Measurements from ENCODE around the gene HSPA12A.

HSPA12A gene

GRCh38 chr10:116771101-116771958 is 29.0 kb upstream of the HSPA12A start:
- no peak for DNase-seq

DNA sequence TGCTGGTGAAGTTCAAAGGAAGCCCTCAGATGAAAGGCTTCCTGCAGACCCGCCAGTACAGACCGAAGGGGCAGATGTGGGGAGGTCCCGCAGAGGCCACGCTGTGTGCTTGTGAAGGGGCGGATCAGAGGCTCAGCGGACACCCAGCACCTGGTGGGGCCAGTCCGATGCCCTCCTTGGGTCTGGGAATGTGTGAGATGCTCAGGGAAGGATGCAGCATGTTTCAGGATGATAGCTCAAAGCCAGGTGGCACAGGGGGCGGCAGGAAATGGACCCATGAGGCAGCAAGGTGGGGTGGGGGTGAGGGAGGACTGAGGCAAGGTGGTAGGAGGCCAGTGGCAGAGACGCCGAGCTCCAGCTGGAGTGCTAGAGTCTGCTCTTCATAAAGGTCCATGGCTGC is 27.9 kb upstream of the HSPA12A start:
- DNase-seq = no peak

- DNase-seq = no peak
These were observed 27.4 kb upstream of the HSPA12A start for GRCh38 chr10:116769791-116770190.

- no peak for DNase-seq
These were observed 27.0 kb upstream of the HSPA12A start for GRCh38 chr10:116769368-116769767.

GRCh38 chr10:116768786-116769185 is 26.4 kb upstream of the HSPA12A start:
- no peak for DNase-seq

DNA sequence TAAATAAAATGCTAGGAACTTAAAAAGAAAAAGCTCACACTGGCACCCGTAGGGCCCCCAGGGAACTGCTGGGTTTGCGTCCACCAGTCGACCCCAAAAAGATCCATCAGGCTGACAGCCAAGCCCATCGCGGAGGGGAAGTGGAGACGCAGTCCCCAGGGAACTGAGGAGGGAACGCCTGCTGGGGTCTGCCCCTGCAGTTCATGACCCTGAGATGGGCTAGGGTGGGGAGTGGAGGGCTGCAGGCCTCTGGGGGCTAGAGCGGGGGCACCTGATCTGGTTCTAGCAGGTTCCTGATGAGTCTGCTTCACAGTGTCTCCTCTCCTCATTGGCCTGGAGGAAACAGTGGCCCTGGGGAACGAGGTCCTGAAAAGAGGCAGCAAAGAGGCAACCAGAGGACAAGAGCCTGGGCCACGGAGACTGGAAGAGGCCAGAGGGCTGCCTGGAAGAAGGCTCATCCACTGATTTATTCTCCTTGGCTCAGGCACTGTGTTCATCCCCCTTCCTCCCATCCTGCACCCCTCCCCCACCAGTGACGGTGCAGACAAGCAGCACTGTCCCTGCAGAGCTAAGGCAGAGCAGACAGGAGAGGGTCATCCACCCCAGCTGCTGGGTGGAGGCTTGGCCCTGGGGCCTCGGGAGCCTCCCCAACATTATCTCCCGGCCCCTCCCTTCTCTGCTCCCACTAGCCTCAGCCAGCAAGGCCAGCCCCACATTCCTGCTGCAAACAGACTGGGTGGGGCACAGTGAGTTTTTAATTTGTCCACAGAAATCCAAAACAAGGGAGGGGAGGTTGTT is 24.7 kb upstream of the HSPA12A start:
- no peak for DNase-seq

DNA sequence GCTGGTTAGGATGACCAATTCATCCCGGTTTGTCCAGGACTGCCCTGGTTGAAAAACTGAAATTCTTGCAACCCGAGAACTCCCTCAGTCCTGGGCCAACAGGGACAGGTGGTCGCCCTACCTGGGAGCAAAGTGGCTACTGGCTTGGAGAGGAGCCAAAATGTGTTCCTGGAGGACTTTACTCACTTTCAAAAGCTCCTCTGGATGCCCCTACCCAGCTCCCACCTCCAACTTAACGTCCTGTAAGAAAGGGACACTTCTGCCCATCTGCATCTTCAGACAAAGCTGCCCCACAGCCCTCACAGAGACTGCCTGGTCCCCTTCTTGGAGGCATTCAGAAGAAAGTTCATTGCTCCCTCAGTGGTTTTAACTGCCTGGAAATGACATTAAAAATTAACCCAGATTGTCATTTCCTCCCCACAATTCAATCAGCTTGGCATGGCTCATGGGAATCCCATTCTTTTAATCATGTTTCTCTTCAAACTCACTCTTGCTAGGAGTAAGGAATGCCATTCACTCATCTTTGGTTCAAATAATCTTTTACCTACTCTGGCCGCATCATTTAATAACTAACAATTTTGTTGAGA is 24.0 kb upstream of the HSPA12A start:
- DNase-seq = no peak

DNA sequence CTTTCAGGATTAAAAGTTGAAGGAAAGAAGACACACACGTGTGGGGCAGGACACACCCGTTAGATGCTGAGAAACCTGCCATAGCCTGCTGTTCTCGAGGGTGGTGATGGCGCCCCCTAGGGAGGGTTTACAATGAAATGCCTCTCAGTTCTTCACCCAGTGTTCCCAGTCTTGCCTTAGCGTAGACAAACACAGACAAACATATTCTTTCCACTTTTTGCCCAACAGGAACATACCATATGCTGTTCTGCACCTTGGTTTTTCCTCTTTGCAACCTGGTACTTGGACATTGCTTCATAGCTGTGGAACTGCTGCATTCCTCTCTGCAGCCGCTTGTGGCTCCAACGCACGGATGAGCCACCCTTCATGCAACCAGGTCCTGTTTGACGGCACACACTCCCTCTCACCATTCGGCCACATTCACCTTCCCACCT is 23.3 kb upstream of the HSPA12A start:
- DNase-seq = no peak

- no peak for DNase-seq
These were observed 22.6 kb upstream of the HSPA12A start for GRCh38 chr10:116764979-116765378.

DNA sequence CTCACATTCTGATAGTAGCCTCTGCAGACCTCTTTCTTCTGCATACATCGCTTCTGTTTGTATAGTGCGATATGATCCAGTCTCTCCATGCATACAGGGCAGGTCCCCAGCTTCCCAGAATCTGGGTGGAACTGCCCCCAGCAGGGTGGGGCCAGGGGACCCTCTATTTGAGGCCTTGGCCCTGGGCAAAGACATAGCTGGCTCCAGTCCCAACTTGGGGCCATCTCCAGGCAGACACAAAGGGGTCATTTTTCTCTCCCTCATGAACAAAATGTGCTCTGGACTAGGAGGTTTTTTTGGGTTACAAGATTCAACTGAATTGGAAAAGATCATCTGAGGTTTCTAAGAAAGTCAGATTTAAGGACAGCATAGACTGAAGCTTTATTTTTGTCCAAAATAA is 21.1 kb upstream of the HSPA12A start:
- no peak for DNase-seq

DNA sequence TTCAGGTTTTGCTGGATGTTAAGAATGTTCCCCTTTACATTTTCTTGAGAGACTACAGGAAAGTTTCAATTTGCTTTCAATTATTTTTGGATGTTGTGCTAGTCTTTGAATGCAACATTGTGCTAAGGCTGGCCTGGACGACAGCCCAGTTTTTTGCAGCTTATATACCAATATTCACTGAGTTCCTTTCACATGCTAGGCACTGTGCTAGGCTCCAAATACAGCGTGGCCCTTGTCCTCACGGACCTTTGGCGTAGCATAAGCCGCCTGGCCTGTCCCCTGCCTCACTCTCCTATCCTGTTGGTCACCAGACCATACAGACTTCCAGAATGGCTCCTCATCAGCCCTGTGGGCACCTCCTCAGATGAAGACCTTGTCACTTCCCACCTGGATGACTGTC is 19.5 kb upstream of the HSPA12A start:
- no peak for DNase-seq

GRCh38 chr10:116760919-116761318 is 18.6 kb upstream of the HSPA12A start:
- no peak for DNase-seq

GRCh38 chr10:116757246-116757645 is 14.9 kb upstream of the HSPA12A start:
- DNase-seq = no peak

- DNase-seq = no peak
These were observed 13.9 kb upstream of the HSPA12A start for GRCh38 chr10:116756277-116756676.

GRCh38 chr10:116753759-116754158 is 11.4 kb upstream of the HSPA12A start:
- DNase-seq = peak; percentile 6

DNA sequence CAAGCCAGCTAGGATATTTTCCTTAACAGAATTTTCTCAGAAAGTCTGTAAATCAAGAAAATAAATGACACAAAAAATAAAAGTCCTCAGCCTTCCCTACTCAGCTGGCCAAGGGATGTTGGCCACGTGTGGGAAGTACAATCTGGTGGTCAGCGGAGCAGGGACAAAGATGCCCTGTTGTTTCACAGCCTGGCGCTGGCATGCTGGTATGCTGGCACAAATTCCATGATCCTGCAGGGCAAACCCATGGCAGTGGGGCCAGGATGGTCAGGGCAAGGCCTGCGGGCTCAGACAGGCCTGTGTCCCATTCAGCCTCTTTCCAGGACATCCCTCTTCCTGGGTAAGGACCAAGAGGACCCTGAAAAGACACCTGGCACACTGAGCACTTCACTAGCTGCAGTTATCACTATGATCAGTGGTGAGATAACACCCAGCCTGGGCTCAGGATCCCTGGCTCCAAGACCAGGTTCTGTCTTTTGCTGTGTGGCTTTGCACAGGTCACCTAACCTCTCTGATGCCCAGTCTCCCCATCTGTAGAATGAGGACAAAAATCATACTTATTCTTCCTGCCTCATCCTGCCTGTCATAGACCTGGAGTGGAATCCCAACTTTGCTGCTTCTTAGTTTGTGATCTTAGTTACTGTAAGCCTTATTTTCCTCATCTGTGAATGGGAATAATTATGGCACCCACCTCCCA is 10.8 kb upstream of the HSPA12A start:
- no peak for DNase-seq

- DNase-seq = no peak
These were observed 10.2 kb upstream of the HSPA12A start for GRCh38 chr10:116752563-116752962.

DNA sequence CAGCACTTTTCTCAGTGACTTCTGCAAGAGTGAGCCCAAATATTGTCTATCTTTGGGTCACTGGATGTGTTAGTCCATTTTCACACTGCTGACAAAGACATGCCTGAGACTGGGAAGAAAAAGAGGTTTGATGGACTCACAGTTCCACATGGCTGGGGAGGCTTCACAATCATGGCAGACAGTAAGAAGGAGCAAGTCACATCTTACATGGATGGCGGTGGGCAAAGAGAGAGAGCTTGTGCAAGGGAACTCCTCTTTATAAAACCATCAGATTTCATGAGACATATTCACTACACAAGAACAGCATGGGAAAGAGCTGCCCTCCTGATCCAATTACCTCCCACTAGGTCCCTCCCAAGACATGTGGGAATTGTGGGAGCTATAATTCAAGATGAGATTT is 6.1 kb upstream of the HSPA12A start:
- DNase-seq = no peak

- no peak for DNase-seq
These were observed 5.7 kb upstream of the HSPA12A start for GRCh38 chr10:116748041-116748440.

DNA sequence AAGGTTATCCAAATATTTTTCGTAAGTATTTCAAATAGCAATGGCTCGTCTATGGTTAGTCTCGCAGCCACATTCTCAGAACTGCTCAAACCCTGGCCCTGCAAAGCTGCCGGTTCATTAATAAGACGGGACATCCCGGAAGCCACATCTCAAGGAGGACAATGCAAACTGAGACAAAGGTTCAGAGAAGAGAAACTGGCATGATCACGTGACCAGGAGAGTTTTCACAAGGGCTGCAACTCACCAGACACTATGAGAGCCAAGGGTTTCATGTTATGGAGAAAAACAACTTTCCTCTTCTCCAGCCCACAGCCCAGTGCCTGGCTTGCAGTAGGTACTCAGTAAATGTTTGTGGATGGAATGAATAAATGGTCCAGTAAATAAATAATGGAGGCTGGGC is 5.0 kb upstream of the HSPA12A start:
- no peak for DNase-seq

- DNase-seq = no peak
These were observed 2.5 kb upstream of the HSPA12A start for GRCh38 chr10:116744885-116745284.

GRCh38 chr10:116744163-116744753 is 1.9 kb upstream of the HSPA12A start:
- DNase-seq = no peak
